Fibroblast of villous mesenchyme (primary cell): ENCODE measurements around the gene ABRACL. TPM values are rescaled to one million over a fixed set of nuclear protein-coding genes. Genes with fewer than 3 reads are reported as not detected.

Source experiments
- total RNA-seq: library from RNA; depleted of rRNA; stranded (reverse); fragments of >200 nt; gene quantifications from 2 replicates; pipeline ENCODE4 v1.2.3, GENCODE V29; 2012

The ABRACL gene
- total RNA-seq, 1 donor: 54.4 TPM

Other genes starting within 250 kb of the ABRACL start
- gene ECT2L, start 232.7 kb upstream of the ABRACL start, total RNA-seq: not detected in 2 replicates
- 27.4 and 43.2 TPM in 2 replicates for gene REPS1, start 40.5 kb upstream of the ABRACL start, total RNA-seq
- 16.8 and 22.9 TPM in 2 replicates for gene HECA, start 106.3 kb downstream of the ABRACL start, total RNA-seq